PFSK-1 (cell line): ENCODE results near the gene GARIN5A.

Experiments
- POLR2AphosphoS5 ChIP-seq: IDR thresholded peaks from 2 replicates; pipeline ENCODE4 v1.6.1; 2012; ENCODE audit warnings: low read depth, mild to moderate bottlenecking, control low read depth, low read length, moderate library complexity
- TAF1 ChIP-seq: IDR thresholded peaks from 2 replicates; pipeline ENCODE4 v1.6.1; 2012; ENCODE audit warnings: low read length, control low read depth, borderline replicate concordance; ENCODE audit not compliant: insufficient read depth
- TF ChIP-seq, protein P1 (sequence below), 2 experiments: IDR thresholded peaks; 2 replicates each; pipeline versions ENCODE4 v1.6.1 to v1.8.0; 2011 to 2012; ENCODE audit warnings: low read depth in 2 of 2, low read length in 2 of 2, control low read depth in 1 of 2, inconsistent platforms in 1 of 2, mild to moderate bottlenecking in 1 of 2, moderate library complexity in 1 of 2; ENCODE audit not compliant: insufficient read depth in 1 of 2

DNA sequence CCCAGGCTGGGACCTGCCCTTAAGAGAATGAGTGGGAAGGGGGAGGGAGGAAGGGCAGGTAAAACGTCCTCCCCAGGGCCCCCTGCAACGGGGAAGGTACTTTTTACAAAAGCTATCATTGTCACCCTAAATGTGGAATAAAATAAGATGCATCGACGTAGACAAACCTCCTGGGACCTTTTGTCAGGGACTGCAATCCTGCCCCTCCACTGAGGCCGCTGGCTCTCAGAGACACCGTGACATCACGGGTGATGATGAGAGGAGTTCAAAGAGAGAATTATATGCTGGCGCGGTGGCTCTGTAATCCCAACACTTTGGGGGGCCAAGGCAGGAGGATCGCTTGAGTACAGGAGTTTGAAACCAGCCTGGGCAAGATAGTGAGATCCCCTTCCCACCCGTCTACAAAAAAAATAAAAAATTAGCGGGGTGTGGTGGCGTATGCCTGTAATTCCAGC, 45.7 kb downstream of the GARIN5A start:
- TF ChIP-seq POLR2AphosphoS5 (no peak), TAF1 (no peak)
- TF ChIP-seq, protein P1, sequence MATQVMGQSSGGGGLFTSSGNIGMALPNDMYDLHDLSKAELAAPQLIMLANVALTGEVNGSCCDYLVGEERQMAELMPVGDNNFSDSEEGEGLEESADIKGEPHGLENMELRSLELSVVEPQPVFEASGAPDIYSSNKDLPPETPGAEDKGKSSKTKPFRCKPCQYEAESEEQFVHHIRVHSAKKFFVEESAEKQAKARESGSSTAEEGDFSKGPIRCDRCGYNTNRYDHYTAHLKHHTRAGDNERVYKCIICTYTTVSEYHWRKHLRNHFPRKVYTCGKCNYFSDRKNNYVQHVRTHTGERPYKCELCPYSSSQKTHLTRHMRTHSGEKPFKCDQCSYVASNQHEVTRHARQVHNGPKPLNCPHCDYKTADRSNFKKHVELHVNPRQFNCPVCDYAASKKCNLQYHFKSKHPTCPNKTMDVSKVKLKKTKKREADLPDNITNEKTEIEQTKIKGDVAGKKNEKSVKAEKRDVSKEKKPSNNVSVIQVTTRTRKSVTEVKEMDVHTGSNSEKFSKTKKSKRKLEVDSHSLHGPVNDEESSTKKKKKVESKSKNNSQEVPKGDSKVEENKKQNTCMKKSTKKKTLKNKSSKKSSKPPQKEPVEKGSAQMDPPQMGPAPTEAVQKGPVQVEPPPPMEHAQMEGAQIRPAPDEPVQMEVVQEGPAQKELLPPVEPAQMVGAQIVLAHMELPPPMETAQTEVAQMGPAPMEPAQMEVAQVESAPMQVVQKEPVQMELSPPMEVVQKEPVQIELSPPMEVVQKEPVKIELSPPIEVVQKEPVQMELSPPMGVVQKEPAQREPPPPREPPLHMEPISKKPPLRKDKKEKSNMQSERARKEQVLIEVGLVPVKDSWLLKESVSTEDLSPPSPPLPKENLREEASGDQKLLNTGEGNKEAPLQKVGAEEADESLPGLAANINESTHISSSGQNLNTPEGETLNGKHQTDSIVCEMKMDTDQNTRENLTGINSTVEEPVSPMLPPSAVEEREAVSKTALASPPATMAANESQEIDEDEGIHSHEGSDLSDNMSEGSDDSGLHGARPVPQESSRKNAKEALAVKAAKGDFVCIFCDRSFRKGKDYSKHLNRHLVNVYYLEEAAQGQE (IDR thresholded peaks at IDR 0.05; ENCODE audit: insufficient read depth in 1 of 2, low read depth in 2 of 2, low read length in 2 of 2) = no peak
